HG03060 (cell line): ENCODE measurements around the gene SYT5.

ENCODE experiments used
- ATAC-seq: cut with Tn5 transposase; IDR thresholded peaks from one replicate; pipeline ENCODE4 v1.9.1; 2021; ENCODE audit warnings: low read depth, moderate number of reproducible peaks; ENCODE audit not compliant: unreplicated experiment

The SYT5 gene

DNA sequence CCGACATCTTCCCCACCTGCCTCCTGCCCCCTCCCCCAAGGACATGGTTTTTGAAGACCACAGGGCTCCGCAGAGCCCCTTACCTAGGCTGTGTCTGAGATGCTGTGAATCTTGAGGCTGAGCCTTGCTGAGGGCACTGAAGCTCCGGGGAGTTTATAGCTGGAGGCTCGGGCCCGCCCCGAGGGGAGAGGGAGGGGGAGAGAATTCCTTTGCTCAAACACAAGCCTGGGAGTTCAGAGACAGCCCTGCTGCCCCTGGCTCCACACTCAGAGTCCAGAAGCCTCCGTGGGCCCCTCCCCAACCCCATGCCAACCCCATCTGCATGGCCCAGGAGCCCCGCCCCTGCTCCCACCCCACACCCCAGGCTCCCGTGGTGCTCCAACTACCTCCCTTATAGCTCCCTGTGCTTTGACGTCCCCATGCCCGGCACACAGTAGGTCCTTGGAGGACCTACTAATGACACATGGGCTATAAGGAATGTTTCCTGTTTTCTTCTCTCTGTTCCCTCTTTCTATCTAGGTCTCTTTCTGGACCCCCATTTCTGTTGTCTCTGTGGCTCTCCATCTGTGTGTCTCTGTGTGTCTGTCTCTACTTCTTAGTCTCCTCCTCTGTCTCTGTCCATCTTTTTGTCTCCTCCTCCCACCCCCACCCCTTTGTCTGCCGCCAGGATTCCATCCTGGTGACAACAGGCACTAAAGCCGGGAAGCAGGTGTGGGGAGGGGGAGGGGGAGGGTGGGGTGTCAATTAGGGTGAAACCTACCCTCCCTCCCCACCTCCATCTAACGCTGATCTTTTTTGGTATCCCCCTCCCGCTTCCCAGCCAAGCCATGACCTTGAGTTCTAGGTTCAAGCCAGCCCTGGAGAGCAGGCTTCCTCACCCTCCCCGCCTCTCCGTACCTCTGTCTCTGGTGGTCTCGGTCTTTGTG is 30.7 kb downstream of the SYT5 start, which contains the start of gene TNNT1:
Gene TNNT1, minus strand, starts transcription at position 129 of the 926 bp plus-strand sequence. CDS start 2,049 bp downstream, outside the sequence.
- ATAC-seq, result no peak

DNA sequence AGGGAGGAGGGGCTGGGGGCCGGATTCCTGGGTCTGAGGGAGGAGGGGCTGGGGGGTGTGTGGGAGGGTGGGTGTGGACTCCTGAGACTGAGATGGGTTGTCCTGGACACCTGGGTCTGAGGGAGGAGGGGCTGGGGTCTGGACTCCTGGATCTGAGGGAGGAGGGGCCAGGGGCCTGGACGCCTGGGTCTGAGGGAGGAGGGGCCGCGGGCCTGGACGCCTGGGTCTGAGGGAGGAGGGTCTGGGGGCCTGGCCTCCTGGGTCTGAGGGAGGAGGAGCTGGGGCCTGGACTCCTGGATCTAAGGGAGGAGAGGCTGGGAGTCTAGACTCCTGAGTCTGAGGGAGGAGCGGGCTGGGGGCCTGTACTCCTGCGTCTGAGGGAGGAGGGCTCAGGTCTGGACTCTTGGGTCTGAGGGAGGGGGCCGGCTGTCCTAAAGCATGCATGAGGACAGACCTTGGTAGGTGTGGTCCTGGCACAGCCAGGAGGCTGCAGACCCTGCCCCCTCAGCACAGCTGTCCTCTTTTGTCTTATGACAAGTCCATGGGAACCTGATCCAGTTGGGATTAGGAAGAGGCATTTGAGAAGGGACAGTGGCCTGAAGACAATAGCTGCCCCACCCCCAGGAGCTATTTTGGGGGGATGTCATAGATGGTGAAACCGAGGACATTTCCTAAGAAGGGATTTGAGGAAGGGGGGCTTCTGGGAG is 32.4 kb downstream of the SYT5 start:
- no peak for ATAC-seq

DNA sequence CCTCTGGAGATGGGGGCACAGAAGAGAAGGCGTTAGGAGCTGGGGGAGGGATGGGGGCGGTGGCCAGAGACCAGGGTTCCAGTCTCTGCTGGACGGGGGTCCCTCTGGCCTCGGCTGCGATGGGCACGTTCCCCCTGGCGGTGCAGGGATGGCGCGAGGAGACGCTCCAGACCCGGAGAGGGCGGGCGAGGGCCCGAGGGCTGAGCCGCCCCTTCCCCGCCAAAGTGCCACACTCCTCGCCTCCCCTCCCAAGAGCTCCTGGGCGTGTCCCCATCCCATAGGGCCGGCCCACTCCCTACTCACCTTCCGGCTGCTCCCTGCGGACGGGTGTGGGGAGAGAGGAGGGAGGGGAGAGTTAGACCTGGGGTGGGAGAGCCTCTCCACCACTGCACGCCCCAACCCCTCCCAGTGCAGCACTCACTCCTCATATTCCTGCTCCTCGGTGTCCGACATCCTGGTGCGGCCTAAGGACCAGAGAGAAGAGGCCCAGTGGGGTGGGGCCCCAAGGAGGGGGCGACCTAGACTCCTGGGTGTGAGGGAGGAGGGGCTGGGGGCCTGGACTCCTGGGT is 33.3 kb downstream of the SYT5 start:
- no peak for ATAC-seq

DNA sequence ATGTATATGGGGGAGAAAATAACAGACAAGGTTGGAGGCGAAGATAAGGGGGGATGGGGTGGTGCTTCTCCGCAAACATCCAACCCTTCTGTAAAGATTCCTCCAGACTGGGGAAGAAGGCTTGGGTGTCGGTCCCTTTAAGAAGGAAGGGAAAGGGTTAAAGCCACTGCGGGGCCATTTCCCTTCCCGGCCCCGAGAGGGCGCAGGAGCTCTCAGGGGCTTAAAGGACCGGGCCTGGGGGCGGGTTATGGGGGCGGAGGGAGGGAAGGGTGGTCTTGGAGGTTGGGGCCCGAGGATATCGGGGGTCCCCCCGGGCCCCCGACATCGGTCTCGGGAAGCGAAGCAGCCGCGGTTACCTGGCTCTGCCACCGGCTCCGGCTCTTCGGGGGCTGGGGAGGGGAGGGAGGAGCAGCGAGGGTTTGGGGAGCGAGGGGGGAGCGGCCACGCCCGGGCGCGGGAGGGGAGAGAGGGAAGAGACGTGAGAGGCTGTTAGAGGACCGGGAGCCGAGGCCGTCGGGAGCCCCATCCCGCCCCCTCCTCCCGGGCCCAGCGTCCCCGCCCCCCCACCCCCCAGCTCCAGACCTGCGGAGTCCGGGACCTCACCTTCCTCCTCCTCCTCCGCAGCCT is 33.9 kb downstream of the SYT5 start:
- no peak for ATAC-seq

DNA sequence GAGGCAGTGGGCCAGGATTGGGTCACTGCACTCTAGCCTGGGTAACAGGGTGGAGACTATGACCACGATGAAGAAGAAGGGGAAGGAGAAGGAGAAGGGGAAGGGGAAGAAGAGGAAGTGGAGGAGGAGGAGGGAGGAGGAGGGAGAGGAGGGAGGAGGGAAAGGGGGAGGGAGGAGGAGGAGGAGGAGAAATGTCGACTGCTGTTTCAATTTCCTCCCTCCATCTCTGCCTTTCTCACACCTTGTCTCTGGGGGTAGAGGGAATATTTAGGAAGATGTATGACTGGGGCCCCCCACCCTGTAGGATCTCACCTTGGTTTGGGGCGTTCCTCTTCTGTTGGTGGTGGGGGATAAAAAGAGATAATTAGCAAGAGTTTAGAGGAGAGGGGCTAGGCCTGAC is 34.9 kb downstream of the SYT5 start:
- ATAC-seq, result no peak

DNA sequence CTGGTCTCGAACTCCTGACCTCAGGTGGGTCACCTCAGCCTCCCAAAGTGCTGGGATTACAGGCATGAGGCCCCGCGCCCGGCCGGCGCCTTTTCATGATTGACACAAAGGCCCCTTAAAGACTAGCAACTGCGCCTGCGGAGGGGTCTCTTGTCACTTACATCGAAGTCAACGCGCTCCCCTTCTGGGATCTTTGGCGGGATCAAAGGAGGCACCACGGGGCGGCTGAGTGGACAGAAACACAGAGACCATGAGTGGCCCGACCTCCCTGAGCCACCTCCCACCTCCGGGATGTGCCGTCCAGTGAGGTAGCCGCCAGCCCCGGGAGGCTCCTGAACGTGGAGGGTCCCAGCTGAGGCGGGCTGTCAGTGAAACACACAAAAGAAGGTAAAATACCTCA is 38.4 kb downstream of the SYT5 start:
- no peak for ATAC-seq

DNA sequence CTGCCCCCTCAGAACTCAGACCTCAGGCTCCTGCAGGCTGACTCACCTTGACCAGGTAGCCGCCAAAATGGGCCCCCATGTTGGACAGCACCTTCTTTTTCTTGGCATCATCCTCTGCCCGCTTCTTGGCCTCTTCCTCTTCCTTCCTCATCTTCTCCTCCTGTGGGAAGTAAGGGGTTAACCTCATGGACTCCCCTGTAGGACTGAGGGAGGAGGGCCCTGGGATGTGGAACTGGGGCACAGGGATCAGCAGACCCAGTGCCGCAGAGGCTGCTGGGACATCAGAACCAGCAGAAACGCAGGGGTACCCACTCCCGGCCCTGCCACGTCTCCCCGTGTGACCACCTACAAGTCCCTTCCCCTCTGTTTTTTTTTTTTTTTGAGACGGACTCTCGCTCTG is 42.2 kb downstream of the SYT5 start:
- no peak for ATAC-seq

DNA sequence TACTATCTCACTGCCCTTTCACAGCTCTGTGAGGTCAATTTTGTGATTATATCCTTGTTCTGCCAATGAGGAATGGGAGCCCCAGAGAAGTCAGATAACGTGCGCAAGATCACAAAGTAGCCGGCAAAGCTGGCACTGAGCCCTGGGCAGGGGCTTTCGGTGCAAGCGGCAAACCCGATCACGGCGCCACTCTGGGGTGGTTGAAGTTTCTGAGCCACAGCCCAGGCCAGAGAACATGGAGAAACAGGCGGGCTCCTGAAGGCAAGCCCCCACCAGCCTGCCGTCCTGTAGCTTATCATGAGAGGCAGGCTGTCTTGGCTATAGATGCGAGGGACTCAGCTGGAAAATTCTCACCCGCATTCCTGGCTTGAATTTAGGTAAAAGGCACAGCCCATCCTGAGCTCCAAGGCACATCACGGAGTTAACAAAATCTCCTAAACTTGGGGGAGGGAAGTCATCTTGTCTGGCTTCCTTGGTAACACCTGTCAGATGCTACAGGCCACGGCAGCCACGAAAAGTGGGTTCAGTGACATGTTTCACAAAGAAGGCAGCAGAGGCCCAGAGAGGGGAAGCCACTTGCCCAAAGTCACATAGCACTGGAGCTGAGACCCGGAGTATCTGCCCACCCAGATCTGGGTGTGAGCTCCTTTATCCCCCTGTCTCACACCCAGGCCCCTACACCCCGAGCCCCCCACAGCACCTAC is 43.5 kb downstream of the SYT5 start:
- no peak for ATAC-seq

DNA sequence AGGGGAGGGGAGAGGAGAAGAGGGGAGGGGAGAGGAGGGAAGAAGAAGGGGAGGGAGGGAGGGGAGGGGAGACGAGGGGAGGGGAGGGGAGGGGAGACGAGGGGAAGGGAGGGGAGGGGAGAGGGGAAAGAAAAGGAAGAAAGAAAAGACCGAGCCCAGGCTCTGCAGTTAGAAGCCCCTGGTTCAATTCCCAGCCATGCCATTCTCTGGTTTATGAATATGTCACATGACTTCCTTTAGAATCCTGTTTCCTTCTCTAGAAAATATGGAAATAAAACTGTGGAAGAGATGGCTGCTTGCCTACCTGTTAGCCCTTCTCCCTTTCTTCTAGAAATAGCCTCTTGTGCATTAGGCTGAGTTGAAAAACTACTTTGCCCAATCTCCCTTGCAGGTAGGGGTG is 45.4 kb downstream of the SYT5 start:
- ATAC-seq, result no peak

DNA sequence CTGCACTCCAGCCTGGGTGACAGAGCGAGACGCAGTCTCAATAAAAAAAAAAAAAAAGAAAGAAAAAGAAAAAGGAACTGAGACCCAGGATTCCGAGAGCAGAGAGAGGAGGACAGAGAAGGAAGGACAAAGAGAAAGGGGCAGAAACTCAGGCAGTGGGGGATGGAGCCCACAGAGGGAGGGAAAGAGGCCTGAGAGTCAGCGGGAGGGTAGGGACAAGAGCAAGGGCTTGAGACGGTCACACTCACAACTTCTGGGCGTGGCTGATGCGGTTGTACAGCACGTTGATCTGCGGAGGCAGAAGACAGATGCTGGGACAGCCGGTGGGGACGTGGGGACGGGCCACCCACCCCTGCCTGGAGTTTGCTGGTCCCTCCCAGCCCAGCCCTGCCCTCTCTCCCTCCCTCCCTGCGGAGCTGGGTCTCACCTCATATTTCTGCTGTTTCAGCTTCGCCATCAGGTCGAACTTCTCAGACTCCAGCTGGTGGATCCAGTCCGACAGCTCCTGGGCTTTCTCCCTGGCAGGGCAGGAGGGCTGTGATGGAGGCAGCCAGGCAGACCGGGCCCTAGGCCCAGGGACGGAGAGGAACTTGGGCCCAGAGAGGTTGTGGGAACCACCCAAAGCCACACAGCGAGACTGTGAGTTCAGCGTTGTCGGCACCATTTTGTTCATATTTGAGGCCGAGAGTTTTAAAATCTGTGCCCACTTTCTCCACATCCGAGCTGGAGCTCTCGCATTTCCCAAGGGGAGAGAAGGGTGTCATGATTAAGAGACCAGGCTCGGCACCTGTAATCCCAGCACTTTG is 46.2 kb downstream of the SYT5 start:
- no peak for ATAC-seq

DNA sequence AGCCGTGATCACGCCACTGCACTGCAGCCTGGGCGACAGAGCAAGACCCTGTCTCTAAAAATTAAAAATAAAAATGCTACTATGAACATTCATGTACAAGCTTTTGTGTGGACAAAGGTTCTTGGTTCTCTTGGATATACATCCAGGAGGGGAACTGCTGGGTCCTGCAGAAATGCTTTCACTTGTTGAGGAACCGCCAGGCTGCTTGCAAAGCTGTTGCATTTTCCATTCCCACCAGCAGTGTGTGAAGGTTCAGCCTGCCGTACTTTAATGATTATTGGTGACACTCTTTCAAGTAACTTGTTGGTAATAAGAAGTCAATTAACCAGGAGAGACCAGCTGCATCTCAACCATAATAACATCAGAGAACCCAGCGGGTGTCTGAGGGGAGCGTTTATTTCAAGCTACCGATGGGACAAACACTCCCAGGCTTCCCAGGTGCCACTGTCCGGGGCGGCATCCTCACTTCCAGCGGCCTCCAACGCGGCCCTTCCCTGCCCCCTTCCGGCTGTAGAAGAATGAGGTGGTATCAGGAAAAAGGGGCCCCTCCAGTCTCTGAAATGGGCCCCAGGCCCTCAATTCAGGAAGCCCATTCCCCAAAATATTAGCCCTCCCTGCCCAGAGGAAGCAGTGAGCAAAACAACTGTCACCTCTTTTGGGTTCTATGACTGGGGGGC is 47.5 kb downstream of the SYT5 start:
- ATAC-seq, result no peak

DNA sequence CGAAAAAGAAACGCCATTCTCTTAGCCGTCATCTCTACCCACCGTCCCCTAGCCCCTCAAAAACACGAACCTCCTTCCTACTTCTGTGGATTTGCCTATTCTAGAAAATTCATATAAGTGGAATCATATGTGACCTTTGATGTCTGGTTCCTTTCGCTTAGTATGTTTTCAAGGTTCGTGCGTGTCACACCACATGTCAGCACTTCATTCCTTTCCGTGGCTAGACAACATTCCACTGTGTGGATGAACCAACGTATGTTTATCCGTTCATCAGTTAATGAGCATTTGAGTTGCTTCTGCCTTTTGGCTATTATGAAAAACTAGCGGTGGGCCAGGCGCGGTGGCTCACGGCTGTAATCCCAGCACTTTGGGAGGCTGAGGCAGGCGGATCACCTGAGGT is 48.7 kb downstream of the SYT5 start:
- ATAC-seq, result no peak
